Mesendoderm (in vitro differentiated cells): ENCODE results near the gene AGRN.

Experiments
- DNase-seq: peaks from one replicate; pipeline ENCODE4 v3.0.0; 2013
- H2AK5ac ChIP-seq: 2 replicates; pipeline ENCODE4 v1.6.1; 2013; ENCODE audit warnings: low read length, inconsistent platforms
- H2BK120ac ChIP-seq: 2 replicates; pipeline ENCODE4 v1.6.1; 2013; ENCODE audit warnings: low read depth, mild to moderate bottlenecking, low read length, moderate library complexity, mixed read lengths
- H2BK15ac ChIP-seq: replicated peaks from 2 replicates; pipeline ENCODE4 v1.6.1; 2013; ENCODE audit warnings: low read depth, mild to moderate bottlenecking, moderate library complexity
- H2BK5ac ChIP-seq: 2 replicates; pipeline ENCODE4 v1.6.1; 2013; ENCODE audit warnings: low read length, inconsistent platforms
- H3K18ac ChIP-seq: 2 replicates; pipeline ENCODE4 v1.6.1; 2013; ENCODE audit warnings: mild to moderate bottlenecking, low read length, mixed read lengths
- H3K23ac ChIP-seq: one replicate; pipeline ENCODE4 v1.6.1; 2013; ENCODE audit warnings: low read length
- H3K27ac ChIP-seq: 2 replicates; pipeline ENCODE4 v1.5.1; 2013; ENCODE audit warnings: low read depth, mild to moderate bottlenecking, inconsistent platforms, low read length, moderate library complexity
- H3K27me3 ChIP-seq: 2 replicates; pipeline ENCODE4 v1.6.1; 2013; ENCODE audit warnings: low read length, control low read depth, mild to moderate bottlenecking, inconsistent platforms; ENCODE audit not compliant: insufficient read depth, poor library complexity
- H3K36me3 ChIP-seq: 2 replicates; pipeline ENCODE4 v1.6.1; 2013; ENCODE audit warnings: low read length, inconsistent platforms; ENCODE audit not compliant: control insufficient read depth, insufficient read depth
- H3K4ac ChIP-seq: one replicate; pipeline ENCODE4 v1.6.1; 2013; ENCODE audit warnings: low read depth, mild to moderate bottlenecking, low read length, moderate library complexity
- H3K4me1 ChIP-seq: 2 replicates; pipeline ENCODE4 v1.6.1; 2013; ENCODE audit warnings: low read depth, low read length, inconsistent platforms; ENCODE audit not compliant: control insufficient read depth
- H3K4me2 ChIP-seq: 2 replicates; pipeline ENCODE4 v1.6.1; 2013; ENCODE audit warnings: low read length
- H3K4me3 ChIP-seq: 2 replicates; pipeline ENCODE4 v1.5.1; 2013; ENCODE audit warnings: mild to moderate bottlenecking, low read length
- H3K56ac ChIP-seq: one replicate; pipeline ENCODE4 v1.6.1; 2013; ENCODE audit warnings: low read length
- H3K79me1 ChIP-seq: 2 replicates; pipeline ENCODE4 v1.6.1; 2013; ENCODE audit warnings: low read length, inconsistent platforms
- H3K79me2 ChIP-seq: 2 replicates; pipeline ENCODE4 v1.6.1; 2013; ENCODE audit warnings: mild to moderate bottlenecking, low read length; ENCODE audit not compliant: control insufficient read depth, insufficient read depth
- H3K9ac ChIP-seq: 2 replicates; pipeline ENCODE4 v1.6.1; 2013; ENCODE audit warnings: low read length, inconsistent platforms
- H4K5ac ChIP-seq: one replicate; pipeline ENCODE4 v1.6.1; 2013; ENCODE audit warnings: low read length
- H4K8ac ChIP-seq: one replicate; pipeline ENCODE4 v1.6.1; 2013; ENCODE audit warnings: low read depth, mild to moderate bottlenecking, control low read depth, low read length, moderate library complexity
- WGBS: extraction: QIAGEN DNeasy Blood & Tissue Kit; methylation state at CpG from one replicate; pipeline ENCODE4 v1.1.7; 2013; ENCODE audit warnings: low lambda C conversion rate, missing lambda C conversion rate; ENCODE audit not compliant: insufficient coverage; ENCODE audit errors: extremely low coverage; 5-methylcytosine and 5-hydroxymethylcytosine counted together

Gene AGRN

DNA sequence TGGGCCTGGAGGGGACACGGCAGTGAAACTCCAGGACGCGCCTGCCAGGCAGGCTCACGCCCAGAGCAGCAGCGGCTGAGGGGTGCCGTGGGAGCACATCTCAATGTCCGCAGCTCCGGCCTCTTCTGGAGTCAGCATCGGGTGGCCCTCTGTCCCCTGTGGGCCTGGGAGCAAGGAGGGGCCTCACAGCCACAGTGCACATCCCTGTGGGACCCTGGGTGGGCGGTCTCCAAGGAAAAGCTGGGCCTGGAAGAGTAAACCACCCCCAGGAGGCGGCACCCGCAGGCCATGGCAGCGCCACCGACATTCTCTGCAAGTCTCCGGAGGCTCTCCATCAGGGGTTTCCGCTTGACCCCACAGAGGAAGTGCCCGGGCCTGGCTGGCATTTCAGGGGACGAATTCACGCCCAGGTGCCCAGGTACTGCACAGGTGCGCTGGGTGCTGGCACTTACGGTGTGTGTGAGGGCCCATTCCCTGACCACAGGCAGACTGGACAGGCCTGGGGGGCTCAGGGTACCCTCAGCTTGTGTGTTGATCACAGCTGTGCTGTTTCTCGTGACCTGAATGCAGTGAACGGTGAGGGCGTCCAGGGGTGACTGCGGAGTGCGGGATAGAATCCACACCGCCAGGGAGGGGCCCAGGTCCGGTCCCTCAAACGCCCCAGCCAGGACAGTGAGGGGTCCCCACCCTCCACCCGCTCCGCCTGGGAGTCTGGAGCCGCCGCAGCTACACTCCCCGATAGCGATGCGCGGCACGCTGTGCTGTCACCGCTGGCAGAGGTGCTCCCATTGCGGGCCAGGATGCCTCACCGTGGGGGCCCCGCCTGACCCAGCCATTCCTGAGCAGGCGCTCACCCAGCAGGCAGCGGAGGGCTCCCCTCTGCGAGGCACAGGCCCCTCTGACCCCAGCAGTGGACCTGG is 70.8 kb downstream of the AGRN start:
- WGBS = no CpG with 5 or more reads among the region's 45 CpGs

GRCh38 chr1:1091344-1092148 is 71.6 kb downstream of the AGRN start:
- H3K36me3 ChIP-seq = no peaks in the 10 kb centered on the region
- no peak overlapping the region for H3K9ac ChIP-seq
- H3K79me2 ChIP-seq = no peaks in the 10 kb centered on the region
- DNase-seq = no peak
- H2AK5ac ChIP-seq = no peak overlapping the region
- no peak overlapping the region for H3K4me3 ChIP-seq
- H3K27ac ChIP-seq = no peak overlapping the region
- H2BK5ac ChIP-seq = no peak overlapping the region
- no CpG with 5 or more reads among the region's 28 CpGs for WGBS
- no peak overlapping the region for H3K4ac ChIP-seq
- no peak overlapping the region for H4K5ac ChIP-seq
- no peak overlapping the region for H2BK120ac ChIP-seq
- no peak overlapping the region for H2BK15ac ChIP-seq
- no peak overlapping the region for H3K18ac ChIP-seq
- H3K56ac ChIP-seq = no peak overlapping the region
- no peaks in the 10 kb centered on the region for H3K27me3 ChIP-seq
- H3K23ac ChIP-seq = no peak overlapping the region
- no peak overlapping the region for H3K4me2 ChIP-seq
- H4K8ac ChIP-seq = no peak overlapping the region
- no peaks in the 10 kb centered on the region for H3K4me1 ChIP-seq
- no peaks in the 10 kb centered on the region for H3K79me1 ChIP-seq

More for the DNA sequence above, 70.8 kb downstream of the AGRN start:
- Histone ChIP-seq H2BK120ac (no peak overlapping the region), H3K4ac (no peak overlapping the region), H3K27ac (no peak overlapping the region), H2AK5ac (no peak overlapping the region), H4K5ac (no peak overlapping the region), H3K79me2 (no peaks in the 10 kb centered on the region), H3K4me2 (no peak overlapping the region), H2BK15ac (no peak overlapping the region), H3K4me3 (no peak overlapping the region), H3K4me1 (no peaks in the 10 kb centered on the region), H3K79me1 (no peaks in the 10 kb centered on the region), H4K8ac (no peak overlapping the region), H2BK5ac (no peak overlapping the region), H3K18ac (no peak overlapping the region), H3K9ac (no peak overlapping the region), H3K36me3 (no peaks in the 10 kb centered on the region), H3K56ac (no peak overlapping the region), H3K23ac (no peak overlapping the region), H3K27me3 (no peaks in the 10 kb centered on the region)
- DNase-seq = no peak

GRCh38 chr1:1092149-1092855 is 72.4 kb downstream of the AGRN start:
- H3K4ac ChIP-seq = no peak overlapping the region
- H3K79me1 ChIP-seq = no peaks in the 10 kb centered on the region
- H3K4me1 ChIP-seq = no peaks in the 10 kb centered on the region
- no peaks in the 10 kb centered on the region for H3K79me2 ChIP-seq
- DNase-seq = no peak
- H3K4me2 ChIP-seq = no peak overlapping the region
- H3K27ac ChIP-seq = no peak overlapping the region
- H3K4me3 ChIP-seq = no peak overlapping the region
- no CpG with 5 or more reads among the region's 28 CpGs for WGBS
- H3K27me3 ChIP-seq = no peaks in the 10 kb centered on the region
- H3K36me3 ChIP-seq = no peaks in the 10 kb centered on the region
- no peak overlapping the region for H2BK120ac ChIP-seq
- H3K9ac ChIP-seq = no peak overlapping the region
- no peak overlapping the region for H2AK5ac ChIP-seq
- no peak overlapping the region for H4K5ac ChIP-seq
- H3K18ac ChIP-seq = no peak overlapping the region
- H2BK15ac ChIP-seq = no peak overlapping the region
- no peak overlapping the region for H3K23ac ChIP-seq
- no peak overlapping the region for H4K8ac ChIP-seq
- no peak overlapping the region for H3K56ac ChIP-seq
- H2BK5ac ChIP-seq = no peak overlapping the region

- Histone ChIP-seq H3K4me1 (no peaks in the 10 kb centered on the region), H3K56ac (no peak overlapping the region), H3K79me2 (no peaks in the 10 kb centered on the region), H3K23ac (no peak overlapping the region), H3K18ac (no peak overlapping the region), H3K9ac (no peak overlapping the region), H2BK120ac (no peak overlapping the region), H3K4me3 (no peak overlapping the region), H3K27ac (no peak overlapping the region), H3K27me3 (no peaks in the 10 kb centered on the region), H4K5ac (no peak overlapping the region), H4K8ac (no peak overlapping the region), H2BK15ac (no peak overlapping the region), H3K4me2 (no peak overlapping the region), H2AK5ac (no peak overlapping the region), H2BK5ac (no peak overlapping the region), H3K36me3 (no peaks in the 10 kb centered on the region), H3K79me1 (no peaks in the 10 kb centered on the region), H3K4ac (no peak overlapping the region)
- DNase-seq = no peak
- no CpG with 5 or more reads among the region's 14 CpGs for WGBS
Measured at GRCh38 chr1:1092894-1093609, 73.1 kb downstream of the AGRN start.

- Histone ChIP-seq H4K8ac (no peak overlapping the region), H2BK120ac (no peak overlapping the region), H3K18ac (no peak overlapping the region), H2AK5ac (no peak overlapping the region), H3K4me1 (no peaks in the 10 kb centered on the region), H3K4ac (no peak overlapping the region), H3K27me3 (no peaks in the 10 kb centered on the region), H3K4me3 (no peak overlapping the region), H3K56ac (no peak overlapping the region), H2BK5ac (no peak overlapping the region), H4K5ac (no peak overlapping the region), H3K4me2 (no peak overlapping the region), H3K9ac (no peak overlapping the region), H3K23ac (no peak overlapping the region), H3K79me1 (no peaks in the 10 kb centered on the region), H3K79me2 (no peaks in the 10 kb centered on the region), H3K27ac (no peak overlapping the region), H2BK15ac (no peak overlapping the region), H3K36me3 (no peaks in the 10 kb centered on the region)
- DNase-seq = no peak
- no CpG with 5 or more reads among the region's 10 CpGs for WGBS
Measured at GRCh38 chr1:1093610-1093943, 73.7 kb downstream of the AGRN start.
